BLaER1 treated with 17β-estradiol and CSF1 and Interleukin-3, amounts not matched to agents 10 nM and 100 nM (cell line): ENCODE results near the gene TUBA8.
"Not testable (repeated sequence)": the region's sequence is repeated elsewhere in the genome, so short reads cannot be mapped to it uniquely, and the experiment has no call there.

Source experiments
- H3K27ac ChIP-seq, 11 experiments: shearing (Covaris generic); formaldehyde crosslinking; 2 replicates each; pipeline ENCODE4 v1.8.1; 2022
- H3K27me3 ChIP-seq, 11 experiments: shearing (Covaris generic); formaldehyde crosslinking; 2 replicates each; pipeline ENCODE4 v1.8.1; 2022
- H3K36me3 ChIP-seq, 11 experiments: shearing (Covaris generic); formaldehyde crosslinking; 2 replicates each; pipeline ENCODE4 v1.8.1; 2022
- H3K4me1 ChIP-seq, 10 experiments: shearing (Covaris generic); formaldehyde crosslinking; 2 replicates each; pipeline ENCODE4 v1.8.1; 2022
- H3K4me2 ChIP-seq, 11 experiments: shearing (Covaris generic); formaldehyde crosslinking; 2 replicates each; pipeline ENCODE4 v1.8.1; 2022
- H3K4me3 ChIP-seq, 10 experiments: shearing (Covaris generic); formaldehyde crosslinking; 2 replicates each; pipeline ENCODE4 v1.8.1; 2022
- H3K9ac ChIP-seq, 11 experiments: shearing (Covaris generic); formaldehyde crosslinking; 2 replicates each; pipeline ENCODE4 v1.8.1; 2022
- H3K9me3 ChIP-seq, 11 experiments: shearing (Covaris generic); formaldehyde crosslinking; replicated peaks in 1 of 11; 2 replicates each; pipeline ENCODE4 v1.8.1; 2022
- H4K20me1 ChIP-seq, 11 experiments: shearing (Covaris generic); formaldehyde crosslinking; 2 replicates each; pipeline ENCODE4 v1.8.1; 2022
- Cebpa-rat ChIP-seq, 11 experiments: shearing (Covaris generic); IDR thresholded peaks; 2 replicates each; pipeline ENCODE4 v1.8.1; 2022

Gene TUBA8

GRCh38 chr22:18156878-18157713 is 46.5 kb downstream of the TUBA8 start:
- no peaks in the 10 kb centered on the region for H3K27me3 ChIP-seq
- H3K36me3 ChIP-seq, result no peaks in the 10 kb centered on the region
- H3K9ac ChIP-seq, result peak overlapping the region in 1 of 11 experiments; percentile 11; a peak in 1 of 22 replicates
- no peaks in the 10 kb centered on the region for H3K9me3 ChIP-seq
- H3K4me3 ChIP-seq, result no peak overlapping the region
- H4K20me1 ChIP-seq, result peaks cover 0 to 13% (median 0%) of the 10 kb centered on the region in 11 experiments; a peak in 1 of 22 replicates
- TF ChIP-seq Cebpa-rat (IDR thresholded peaks at IDR 0.05), result no peak
- H3K27ac ChIP-seq, result no peak overlapping the region
- H3K4me2 ChIP-seq, result no peak overlapping the region
- peaks cover 2 to 9% (median 7%) of the 10 kb centered on the region in 10 experiments; a peak in 17 of 20 replicates for H3K4me1 ChIP-seq

GRCh38 chr22:18157714-18158028 is 47.1 kb downstream of the TUBA8 start:
- no peak overlapping the region for H3K4me3 ChIP-seq
- no peaks in the 10 kb centered on the region for H3K27me3 ChIP-seq
- H3K9ac ChIP-seq, result no peak overlapping the region
- H3K4me1 ChIP-seq, result peaks cover 0 to 3% (median 1%) of the 10 kb centered on the region in 10 experiments; a peak in 12 of 20 replicates
- TF ChIP-seq Cebpa-rat (IDR thresholded peaks at IDR 0.05), result no peak
- no peak overlapping the region for H3K27ac ChIP-seq
- no peaks in the 10 kb centered on the region for H3K36me3 ChIP-seq
- no peaks in the 10 kb centered on the region for H3K9me3 ChIP-seq
- H4K20me1 ChIP-seq, result peaks cover 0 to 13% (median 0%) of the 10 kb centered on the region in 11 experiments; a peak in 1 of 22 replicates
- no peak overlapping the region for H3K4me2 ChIP-seq

- not testable (repeated sequence) for H3K27ac ChIP-seq
- peaks cover 7 to 16% (median 12%) of the 10 kb centered on the region in 10 experiments; a peak in 16 of 20 replicates for H3K4me1 ChIP-seq
Observed at GRCh38 chr22:18160641-18161040, 50.0 kb downstream of the TUBA8 start.

GRCh38 chr22:18163843-18164242 is 53.2 kb downstream of the TUBA8 start:
- H3K27ac ChIP-seq, H3K9ac ChIP-seq, H3K27me3 ChIP-seq, H3K36me3 ChIP-seq, H3K4me3 ChIP-seq, H3K9me3 ChIP-seq, H4K20me1 ChIP-seq: not testable (repeated sequence)
- peak overlapping the region in 10 of 11 experiments; percentile 29 to 78 (median 59); a peak in 18 of 22 replicates for H3K4me2 ChIP-seq
- H3K4me1 ChIP-seq, result peaks cover 7 to 16% (median 12%) of the 10 kb centered on the region in 10 experiments; a peak in 16 of 20 replicates

More at GRCh38 chr22:18160641-18161040, 50.0 kb downstream of the TUBA8 start:
- H3K27me3 ChIP-seq, H3K4me3 ChIP-seq, H3K4me2 ChIP-seq, H3K9me3 ChIP-seq, H3K9ac ChIP-seq, H3K36me3 ChIP-seq: not testable (repeated sequence)
- peaks cover 0 to 13% (median 0%) of the 10 kb centered on the region in 11 experiments; a peak in 1 of 22 replicates for H4K20me1 ChIP-seq

- H4K20me1 ChIP-seq, H3K9ac ChIP-seq: not testable (repeated sequence)
Observed at GRCh38 chr22:18164584-18164983, 54.0 kb downstream of the TUBA8 start.

GRCh38 chr22:18165356-18165755 is 54.7 kb downstream of the TUBA8 start:
- H3K36me3 ChIP-seq, H3K9ac ChIP-seq, H4K20me1 ChIP-seq, H3K27ac ChIP-seq, H3K4me3 ChIP-seq, H3K4me2 ChIP-seq, H3K27me3 ChIP-seq, H3K9me3 ChIP-seq: not testable (repeated sequence)
- H3K4me1 ChIP-seq, result peaks cover 7 to 16% (median 12%) of the 10 kb centered on the region in 10 experiments; a peak in 16 of 20 replicates

More at GRCh38 chr22:18164584-18164983, 54.0 kb downstream of the TUBA8 start:
- H3K36me3 ChIP-seq, H3K27me3 ChIP-seq, H3K27ac ChIP-seq, H3K4me3 ChIP-seq, H3K9me3 ChIP-seq: not testable (repeated sequence)
- Histone ChIP-seq H3K4me1 (peaks cover 7 to 16% (median 12%) of the 10 kb centered on the region in 10 experiments; a peak in 16 of 20 replicates), H3K4me2 (peak overlapping the region; percentile 26 to 64 (median 52); a peak in 16 of 22 replicates)

GRCh38 chr22:18170284-18170683 is 59.7 kb downstream of the TUBA8 start:
- not testable (repeated sequence) for H3K9ac ChIP-seq

GRCh38 chr22:18172203-18172602 is 61.6 kb downstream of the TUBA8 start:
- H4K20me1 ChIP-seq, H3K27ac ChIP-seq, H3K9ac ChIP-seq, H3K4me3 ChIP-seq, H3K27me3 ChIP-seq, H3K9me3 ChIP-seq, H3K36me3 ChIP-seq: not testable (repeated sequence)
- H3K4me2 ChIP-seq, result peak overlapping the region in 9 of 11 experiments; percentile 61 to 81 (median 70); a peak in 15 of 22 replicates
- peaks cover 11 to 26% (median 18%) of the 10 kb centered on the region in 10 experiments for H3K4me1 ChIP-seq

More at GRCh38 chr22:18170284-18170683, 59.7 kb downstream of the TUBA8 start:
- not testable (repeated sequence) for H3K27ac ChIP-seq, H3K4me3 ChIP-seq, H4K20me1 ChIP-seq, H3K4me2 ChIP-seq, H3K27me3 ChIP-seq, H3K9me3 ChIP-seq, H3K36me3 ChIP-seq
- peaks cover 11 to 26% (median 18%) of the 10 kb centered on the region in 10 experiments for H3K4me1 ChIP-seq

- H3K9ac ChIP-seq, result peak overlapping the region in 1 of 11 experiments; percentile 15; a peak in 1 of 22 replicates
- H3K27me3 ChIP-seq, H4K20me1 ChIP-seq, H3K36me3 ChIP-seq, H3K9me3 ChIP-seq, H3K4me3 ChIP-seq: not testable (repeated sequence)
- peaks cover 11 to 26% (median 18%) of the 10 kb centered on the region in 10 experiments for H3K4me1 ChIP-seq
- peak overlapping the region in 4 of 11 experiments; percentile 33 to 54 (median 38); a peak in 4 of 22 replicates for H3K27ac ChIP-seq
- H3K4me2 ChIP-seq, result peak overlapping the region; percentile 57 to 81 (median 67)
Observed at GRCh38 chr22:18172776-18173175, 62.2 kb downstream of the TUBA8 start.

GRCh38 chr22:18173441-18173840 is 62.8 kb downstream of the TUBA8 start:
- H3K4me1 ChIP-seq, result peaks cover 11 to 26% (median 18%) of the 10 kb centered on the region in 10 experiments
- peak overlapping the region; percentile 52 to 81 (median 67); a peak in 21 of 22 replicates for H3K4me2 ChIP-seq
- H3K4me3 ChIP-seq, H4K20me1 ChIP-seq, H3K36me3 ChIP-seq, H3K9me3 ChIP-seq, H3K9ac ChIP-seq, H3K27me3 ChIP-seq: not testable (repeated sequence)
- peak in 5 of 11 experiments; percentile 7 to 68 (median 57); a peak in 3 of 22 replicates for TF ChIP-seq Cebpa-rat (IDR thresholded peaks at IDR 0.05)
- peak overlapping the region in 1 of 11 experiments; percentile 34; a peak in 2 of 22 replicates for H3K27ac ChIP-seq
